ENCODE results near the gene SOX11.

The SOX11 gene

DNA sequence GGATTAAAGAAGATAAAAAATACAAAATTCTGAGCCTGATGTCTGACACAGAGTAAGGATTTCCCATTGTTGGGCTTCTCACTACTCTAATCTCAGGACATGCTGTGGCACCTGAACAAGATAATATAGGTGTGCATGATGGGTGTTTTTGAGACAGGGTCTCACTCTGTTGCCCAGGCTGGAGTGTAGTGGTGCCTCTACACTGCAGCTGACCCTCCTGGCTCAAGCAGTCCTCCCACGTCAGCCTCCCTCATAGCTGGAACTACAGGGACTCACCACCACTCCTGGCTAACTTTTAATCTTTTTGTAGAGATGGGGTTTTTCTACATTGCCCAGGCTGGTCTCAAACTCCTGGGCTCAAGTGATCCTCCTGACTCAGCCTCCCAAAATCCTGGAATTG is 32.9 kb downstream of the SOX11 start:
- DNase-seq: no peak

DNA sequence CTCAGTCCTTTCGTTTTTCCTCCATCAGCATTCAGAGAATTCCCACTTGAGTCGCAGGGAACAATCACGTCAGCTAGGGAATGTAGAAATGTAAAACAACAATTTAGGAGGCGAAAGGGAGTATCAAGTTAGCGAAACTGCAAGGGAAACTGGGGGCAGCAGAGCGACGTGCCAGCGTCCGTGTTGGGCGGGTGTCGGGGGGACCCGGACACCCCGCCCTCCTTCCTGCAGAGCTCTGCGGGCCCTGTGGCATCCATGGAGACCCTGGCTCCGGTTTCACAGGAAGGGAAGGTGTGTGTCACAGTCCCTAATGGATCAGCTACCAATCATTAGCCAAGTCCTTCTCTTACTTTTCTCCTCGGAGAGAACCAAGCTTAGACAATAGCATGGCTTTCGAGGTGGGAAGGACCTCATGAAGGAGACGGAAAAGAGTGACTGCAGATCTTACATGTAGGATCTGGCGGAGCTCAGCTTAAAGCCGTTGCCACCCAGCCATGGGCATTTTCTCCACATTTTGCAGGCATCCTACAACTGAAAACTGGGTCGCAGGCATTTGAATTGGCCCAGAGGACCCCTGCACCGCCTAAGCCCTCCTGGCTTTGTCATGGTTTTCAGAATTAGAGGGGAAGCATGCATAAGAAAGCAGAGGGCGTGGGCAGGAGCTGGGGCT is 33.7 kb downstream of the SOX11 start:
- no peak for DNase-seq

DNA sequence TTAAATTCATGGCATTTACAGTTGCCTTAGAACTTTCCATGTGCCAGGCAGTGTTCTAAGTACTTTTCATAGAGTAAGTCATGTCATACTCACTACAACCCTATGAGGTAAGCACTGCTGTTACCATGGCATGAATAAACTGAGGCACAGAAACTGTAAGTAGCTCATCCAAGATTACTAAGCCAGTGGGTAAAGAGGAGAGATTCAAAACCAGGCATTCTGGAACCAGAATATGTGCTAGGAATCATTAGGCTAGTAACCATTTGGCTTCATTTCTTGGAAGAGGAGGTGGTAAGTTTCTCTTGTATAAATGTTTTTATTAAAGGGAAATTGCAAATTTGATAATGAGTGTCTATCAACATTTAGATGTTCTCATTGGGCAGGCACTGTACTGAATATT is 35.1 kb downstream of the SOX11 start:
- no peak for DNase-seq

DNA sequence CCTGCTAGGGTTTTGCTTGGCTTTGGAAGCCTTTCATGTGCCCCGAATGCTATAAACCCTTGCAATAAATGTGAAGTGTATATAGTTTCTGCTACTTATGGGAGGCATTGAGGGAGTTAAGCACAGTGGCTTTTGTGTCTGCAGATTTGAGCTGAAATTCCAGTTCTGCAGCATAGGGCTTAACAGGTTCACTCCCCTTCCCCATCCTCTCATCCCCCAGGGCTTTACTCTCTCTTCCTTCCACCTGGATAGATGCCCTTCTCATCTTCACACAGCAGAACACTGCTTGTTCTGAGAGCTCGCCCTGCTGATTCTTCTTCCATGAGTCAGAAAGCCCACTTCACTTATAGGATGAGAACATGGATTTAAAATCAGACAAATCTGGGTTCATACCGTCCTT is 37.2 kb downstream of the SOX11 start:
- no peak for DNase-seq

DNA sequence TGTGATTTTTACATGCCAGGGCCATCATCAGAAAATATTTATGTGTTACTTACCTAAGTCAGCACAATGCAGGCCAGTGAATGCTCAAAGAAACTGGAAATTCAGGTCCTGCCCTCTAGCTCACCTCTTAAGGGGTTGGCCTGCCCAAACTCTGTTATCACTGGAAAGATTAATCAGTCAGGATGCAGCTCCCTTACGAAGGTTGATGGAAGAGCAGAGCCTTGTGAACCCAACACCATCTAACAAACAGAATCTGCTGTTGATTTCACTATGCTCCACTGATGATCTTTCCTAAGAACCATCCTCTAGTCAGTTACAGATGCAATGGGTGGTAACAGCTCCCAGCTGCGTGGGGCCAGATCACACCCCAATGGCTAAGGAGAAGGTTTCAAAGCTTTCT is 38.2 kb downstream of the SOX11 start:
- DNase-seq: no peak

DNA sequence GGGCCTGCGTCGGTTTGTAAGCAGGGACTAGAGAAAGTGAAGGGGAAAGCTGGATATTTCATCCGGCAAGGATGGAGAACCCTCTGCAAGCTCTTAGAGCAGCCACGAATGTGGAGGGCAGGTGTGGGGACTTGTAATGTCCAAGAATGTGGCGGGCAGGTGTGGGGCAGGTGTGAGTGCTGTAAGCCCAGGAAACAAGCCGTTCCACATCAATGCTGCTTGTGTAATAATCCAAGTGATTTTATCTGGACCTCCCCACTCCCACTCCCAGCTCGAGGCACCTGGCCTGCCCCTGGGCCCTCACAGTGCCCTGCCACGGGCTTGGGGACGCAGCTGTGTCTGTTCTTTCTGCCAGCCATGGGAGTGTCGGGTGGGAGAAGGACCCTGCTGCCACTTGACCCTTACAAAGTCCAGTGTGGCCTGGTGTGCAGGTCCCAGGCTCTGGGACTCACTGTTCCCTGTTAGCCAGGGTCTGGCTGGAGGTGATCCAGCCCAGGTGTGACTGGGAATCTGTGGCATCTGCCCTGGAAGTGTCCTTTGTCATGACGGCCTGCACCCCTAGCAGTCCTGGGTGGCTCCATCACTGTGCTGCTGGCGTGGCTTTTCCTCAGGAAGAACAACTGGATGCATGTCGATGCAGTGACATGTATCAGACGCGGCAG is 42.8 kb downstream of the SOX11 start:
- DNase-seq: no peak

DNA sequence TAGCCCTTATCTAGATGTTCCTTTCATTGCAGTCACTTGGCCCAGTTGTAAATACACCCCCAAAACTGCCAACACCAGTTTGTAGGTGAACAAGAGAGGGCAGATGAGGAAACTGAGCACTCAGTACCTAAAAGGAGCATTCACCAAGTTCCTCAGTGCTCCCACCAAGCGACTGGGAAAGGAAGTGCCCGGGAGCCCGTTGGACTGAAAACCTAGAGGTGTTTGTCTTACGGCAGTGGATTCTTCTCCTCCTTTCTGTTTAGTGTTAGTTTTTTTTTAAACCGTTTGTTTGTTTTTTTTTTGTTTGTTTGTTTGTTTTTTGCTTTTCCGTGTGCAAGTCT is 43.3 kb downstream of the SOX11 start:
- no peak for DNase-seq

DNA sequence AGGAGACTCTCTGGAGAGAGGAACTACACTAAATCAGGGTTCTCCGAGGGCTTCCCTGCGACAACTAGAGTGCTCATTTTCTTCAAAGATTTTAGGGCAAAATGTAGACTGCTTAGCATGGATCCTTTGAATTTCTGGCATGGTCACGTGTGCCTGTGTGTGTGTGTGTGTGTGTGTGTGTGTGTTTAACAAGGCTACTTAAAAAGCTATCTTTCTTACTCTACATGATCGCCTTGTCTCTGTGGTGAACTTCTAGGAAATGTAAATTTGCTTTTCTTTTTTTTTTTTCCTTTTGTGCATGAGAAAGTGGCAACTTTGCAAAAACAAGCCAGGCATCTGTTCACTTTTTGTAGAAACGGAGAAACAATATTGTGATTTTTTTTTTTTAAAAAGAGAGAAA is 43.9 kb downstream of the SOX11 start:
- DNase-seq: no peak

DNA sequence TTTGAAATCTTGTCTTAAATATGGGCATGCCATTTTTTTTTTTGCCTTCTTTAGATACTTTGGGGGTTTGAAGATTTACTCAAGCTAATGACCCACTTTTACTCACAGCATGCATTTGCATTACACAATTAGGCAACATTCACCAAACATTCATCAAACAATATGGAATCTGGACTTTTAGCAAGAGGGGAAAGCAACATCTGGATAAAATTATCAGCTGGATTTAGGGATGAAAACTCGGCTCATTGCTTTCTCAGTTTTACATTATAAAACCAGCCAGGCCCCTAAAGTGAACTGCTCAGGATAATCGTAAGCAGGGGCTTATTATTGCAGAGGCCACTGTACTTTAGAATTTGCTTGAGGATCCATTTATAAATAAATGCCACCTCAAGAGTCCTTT is 44.7 kb downstream of the SOX11 start:
- no peak for DNase-seq

DNA sequence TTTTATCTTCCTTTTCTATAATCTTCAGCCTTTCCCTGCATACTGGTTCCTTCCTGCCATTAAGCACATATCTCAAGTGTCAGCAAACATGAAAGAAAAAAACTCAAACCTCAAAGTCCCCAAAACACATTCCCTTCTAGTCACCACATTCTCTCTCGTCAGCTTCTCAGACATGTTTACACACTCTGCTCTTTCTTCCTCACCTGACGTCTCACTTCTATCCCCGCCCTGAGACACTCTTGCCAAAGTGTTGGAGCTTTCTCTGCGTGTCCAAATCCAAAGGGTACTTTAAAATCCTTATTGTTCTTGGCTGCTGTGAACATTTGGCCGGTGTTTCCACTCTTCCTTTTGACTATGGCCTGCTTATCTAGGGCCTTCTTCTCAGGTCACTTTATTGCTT is 47.9 kb downstream of the SOX11 start:
- no peak for DNase-seq

DNA sequence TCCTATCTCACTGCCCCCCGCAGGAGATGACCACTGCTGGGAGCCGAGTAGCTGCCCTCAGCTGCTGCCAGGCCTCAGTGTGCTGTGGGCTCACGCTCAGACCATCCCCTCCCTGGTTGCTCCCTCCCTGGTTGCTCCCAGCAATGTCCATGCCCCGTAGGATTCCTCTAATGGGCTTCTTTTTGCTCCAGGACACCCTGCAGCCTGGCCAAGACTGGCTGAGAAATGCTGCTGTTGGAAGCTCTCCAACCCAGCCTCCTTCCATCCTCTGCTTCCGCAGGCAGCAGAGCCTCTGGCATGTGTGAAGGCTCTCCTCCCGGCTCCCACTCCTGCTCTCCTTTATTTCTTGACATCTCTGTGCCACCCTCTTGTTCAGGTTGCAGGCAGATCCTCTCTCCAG is 48.6 kb downstream of the SOX11 start:
- DNase-seq: no peak

DNA sequence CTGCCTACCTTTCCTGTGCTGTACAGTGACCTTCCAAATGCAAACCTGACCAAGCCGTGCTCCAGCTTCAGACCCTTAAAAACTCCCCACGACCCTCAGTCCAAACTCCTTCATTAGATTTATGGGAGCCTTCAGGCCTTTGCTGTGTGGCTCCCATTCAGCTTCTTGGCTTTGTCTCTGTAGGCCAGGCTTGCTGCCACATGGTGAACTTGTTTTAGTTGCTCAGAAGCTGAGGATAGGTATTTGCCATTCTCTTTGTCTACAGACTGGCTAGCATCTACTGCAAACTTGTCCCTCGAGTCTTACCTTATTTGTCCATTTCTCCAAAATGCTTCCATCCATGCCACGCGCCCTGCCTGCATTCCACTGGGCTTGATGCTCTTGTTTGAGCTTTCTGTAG is 49.1 kb downstream of the SOX11 start:
- DNase-seq: no peak

DNA sequence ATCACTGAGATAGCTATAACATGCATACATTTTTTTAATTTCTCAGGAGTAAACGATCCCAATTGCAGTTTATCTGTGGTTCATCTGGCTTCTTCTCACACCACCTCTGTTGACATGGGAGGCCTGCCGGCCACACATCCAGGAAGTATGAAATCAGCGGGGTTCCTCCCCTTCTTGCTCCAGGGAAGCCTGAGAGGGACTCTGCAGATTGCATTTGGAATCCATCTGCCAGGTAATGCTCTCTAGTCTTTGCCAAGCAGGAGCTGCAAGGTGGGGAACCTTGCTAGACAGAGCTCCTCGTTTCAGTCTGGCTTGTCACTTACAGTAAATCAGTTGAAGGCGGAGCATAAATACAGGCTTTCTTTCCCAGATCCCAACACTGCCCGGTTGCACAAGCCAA is 49.9 kb downstream of the SOX11 start:
- no peak for DNase-seq

DNA sequence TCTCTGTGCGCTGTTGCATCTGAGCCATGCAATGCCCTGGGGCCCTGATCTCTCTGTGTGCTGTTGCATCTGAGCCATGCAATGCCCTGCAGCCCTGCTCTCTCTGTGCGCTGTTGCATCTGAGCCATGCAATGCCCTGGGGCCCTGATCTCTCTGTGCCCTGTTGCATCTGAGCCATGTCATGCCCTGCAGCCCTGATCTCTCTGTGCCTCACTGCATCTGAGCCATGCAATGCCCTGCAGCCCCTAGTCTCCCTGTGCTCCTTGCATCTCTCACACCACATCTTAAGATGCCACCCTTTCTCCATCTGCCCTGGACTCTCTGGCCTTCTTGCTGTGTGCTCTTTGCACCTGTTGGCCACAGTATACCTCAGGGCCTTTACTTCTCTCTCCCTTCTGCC is 56.2 kb downstream of the SOX11 start:
- no peak for DNase-seq

DNA sequence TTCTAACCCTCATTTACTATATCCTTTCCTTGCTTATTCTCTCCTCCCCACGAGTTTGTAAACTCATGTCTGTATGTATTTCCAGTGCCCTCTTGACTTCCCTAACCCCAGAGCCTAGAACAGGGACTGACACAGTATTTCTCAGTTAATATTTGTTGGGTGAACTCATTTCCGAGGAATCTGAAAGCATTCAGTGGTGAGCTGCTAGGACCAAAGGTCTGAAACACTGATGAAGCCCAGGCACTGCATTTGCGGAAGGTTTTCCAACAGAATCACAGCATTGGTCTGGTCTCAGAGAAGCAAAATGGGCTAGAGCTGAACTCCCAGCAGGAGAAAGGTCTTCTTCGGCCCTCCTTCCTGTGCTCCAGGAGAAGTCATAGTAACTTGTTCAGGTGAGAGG is 56.8 kb downstream of the SOX11 start:
- no peak for DNase-seq

DNA sequence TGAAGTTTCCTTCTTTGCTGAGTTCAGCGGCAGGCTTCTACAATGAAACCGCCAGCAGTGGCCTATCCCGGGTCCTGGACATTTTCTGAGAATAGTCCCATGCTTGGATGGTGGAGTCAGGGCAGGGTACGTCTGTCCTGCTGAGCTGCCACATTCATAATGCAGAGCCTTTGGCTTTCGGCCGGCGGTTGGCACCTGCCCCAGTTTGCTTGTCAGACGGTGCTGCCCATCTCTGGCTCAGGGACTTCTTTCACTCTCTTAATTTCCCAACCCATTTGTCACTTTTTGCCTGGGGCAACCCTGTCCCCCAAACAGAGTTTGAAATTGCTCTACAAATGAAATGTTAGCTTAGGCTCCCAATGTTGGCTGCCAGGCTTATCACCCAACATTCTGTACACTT is 57.2 kb downstream of the SOX11 start:
- no peak for DNase-seq
